MCF 10A (cell line): Measurements from ENCODE around the gene WAS. TPM values are rescaled to one million over a fixed set of nuclear protein-coding genes. Genes with fewer than 3 reads are reported as not detected.

Experiments used
- BruUV-seq: library from RNA; stranded (reverse); fragments of 400-500 nt; replicated peaks from 2 replicates; lab custom pipeline; 2021; lab: Mats Ljungman, UMichigan
- CTCF ChIA-PET: fragments of 300-600 bp; sonication (Branson Sonifier 250); formaldehyde crosslinking; extraction: SDS; loops from one replicate; lab custom pipeline; 2021; ENCODE audit warnings: antibody characterized with exemption, inconsistent platforms; lab: Yijun Ruan, JAX
- POLR2A ChIA-PET: fragments of 300-600, 350-650 bp; sonication (Branson Sonifier 250); formaldehyde crosslinking; extraction: SDS; loops from one replicate; lab custom pipeline; 2020; ENCODE audit warnings: antibody characterized with exemption, inconsistent platforms; lab: Yijun Ruan, JAX
- DNase-seq: peaks from one replicate; pipeline ENCODE4 v3.0.0-alpha.2; 2018; ENCODE audit not compliant: unreplicated experiment
- H3K27ac Mint-ChIP-seq: one replicate; pipeline ENCODE4 v1.8.0; 2022; ENCODE audit warnings: mild to moderate bottlenecking, low read depth, mixed read lengths; ENCODE audit not compliant: unreplicated experiment
- H3K27me3 Mint-ChIP-seq: one replicate; pipeline ENCODE4 v1.8.0; 2022; ENCODE audit warnings: mixed read lengths; ENCODE audit not compliant: insufficient read depth, unreplicated experiment
- H3K36me3 Mint-ChIP-seq: one replicate; pipeline ENCODE4 v1.8.0; 2022; ENCODE audit warnings: mild to moderate bottlenecking, moderate library complexity, mixed read lengths; ENCODE audit not compliant: insufficient read depth, unreplicated experiment
- H3K4me1 Mint-ChIP-seq: one replicate; pipeline ENCODE4 v1.8.0; 2022; ENCODE audit warnings: mixed read lengths; ENCODE audit not compliant: insufficient read depth, unreplicated experiment
- H3K4me3 Mint-ChIP-seq: one replicate; pipeline ENCODE4 v1.8.0; 2022; ENCODE audit warnings: mild to moderate bottlenecking, moderate library complexity, mixed read lengths; ENCODE audit not compliant: unreplicated experiment
- H3K9me3 Mint-ChIP-seq: one replicate; pipeline ENCODE4 v1.8.0; 2022; ENCODE audit warnings: mixed read lengths; ENCODE audit not compliant: unreplicated experiment
- CTCF ChIP-seq: fragments of 200-600 bp; IDR thresholded peaks from one replicate; pipeline ENCODE4 v1.8.0; 2022; ENCODE audit warnings: antibody characterized with exemption, mild to moderate bottlenecking; ENCODE audit not compliant: unreplicated experiment
- intact Hi-C: fragments of 100-400 bp; cut with micrococcal nuclease; formaldehyde crosslinking; loops from 2 replicates; pipeline ENCODE4 v1.14.1; 2022
- total RNA-seq: library from RNA; stranded (reverse); gene quantifications from 2 replicates; pipeline ENCODE4 v1.2.3, GENCODE V29; 2022

WAS gene
- total RNA-seq, 1 experiment from 2014 or later: 0.37 TPM

GRCh38 chrX:48696909-48697727 is 13.5 kb downstream of the WAS start:
- BruUV-seq: no TSS peak
- DNase-seq: peak; percentile 16
- Mint-ChIP-seq H3K4me1 (no peaks in the 10 kb centered on the region), H3K9me3 (no peaks in the 10 kb centered on the region), H3K27me3 (no peaks in the 10 kb centered on the region), H3K27ac (peak overlapping the region; percentile 77), H3K36me3 (peaks cover 7% of the 10 kb centered on the region), H3K4me3 (peak overlapping the region; percentile 78)
- POLR2A ChIA-PET: interaction anchor here (0.6 to 1.7 kb wide), 7 partner anchors 21 to 383 kb away, joined by 3 to 15 read pairs (median 4); partner anchors contain the start of gene HDAC6
- TF ChIP-seq CTCF: no peak
- intact Hi-C loops: no loop called here
- CTCF ChIA-PET: no interaction called here

- ChIA-PET POLR2A (interaction anchor here (0.6 kb wide), 1 partner anchor 38 kb away, joined by 3 read pairs; no protein-coding TSS in a partner anchor), CTCF (interaction anchor here (0.6 kb wide), 1 partner anchor 219 kb away, joined by 3 read pairs; no protein-coding TSS in a partner anchor)
- H3K4me3 Mint-ChIP-seq: no peak overlapping the region
- H3K27me3 Mint-ChIP-seq: no peaks in the 10 kb centered on the region
- no peaks in the 10 kb centered on the region for H3K9me3 Mint-ChIP-seq
- no peak overlapping the region for H3K27ac Mint-ChIP-seq
- BruUV-seq: no TSS peak
- TF ChIP-seq CTCF: no peak
- H3K4me1 Mint-ChIP-seq: no peaks in the 10 kb centered on the region
- intact Hi-C loops: no loop called here
- DNase-seq: no peak
- peaks cover 7% of the 10 kb centered on the region for H3K36me3 Mint-ChIP-seq
These were observed 14.7 kb downstream of the WAS start for GRCh38 chrX:48698306-48698705.

GRCh38 chrX:48700246-48700645 is 16.6 kb downstream of the WAS start:
- Mint-ChIP-seq H3K9me3 (no peaks in the 10 kb centered on the region), H3K36me3 (peaks cover 7% of the 10 kb centered on the region)
- intact Hi-C loops: no loop called here

More at GRCh38 chrX:48700246-48700645, 16.6 kb downstream of the WAS start:
- DNase-seq: no peak
- Mint-ChIP-seq H3K27ac (no peak overlapping the region), H3K27me3 (no peaks in the 10 kb centered on the region), H3K4me1 (peaks cover 11% of the 10 kb centered on the region), H3K4me3 (no peak overlapping the region)
- TF ChIP-seq CTCF: no peak
- CTCF ChIA-PET: no interaction called here
- no TSS peak for BruUV-seq
- POLR2A ChIA-PET: no interaction called here
